SK-MEL-5 (cell line): ENCODE data around the gene PRR20D. TPM values are rescaled to one million over a fixed set of nuclear protein-coding genes. Genes with fewer than 3 reads are reported as not detected.
"Not testable (repeated sequence)": the region's sequence is repeated elsewhere in the genome, so short reads cannot be mapped to it uniquely, and the experiment has no call there.

ENCODE experiments used
- DNase-seq: peaks from one replicate; pipeline ENCODE4 v3.0.0-alpha.2; 2016; ENCODE audit warnings: low read depth, low spot score
- in situ Hi-C: cut with HindIII; loops from 2 replicates; pipeline ENCODE4 v1.10.0; 2016; ENCODE audit warnings: low sequenced_read_pairs, high pct_unique_total_duplicates, low pct_unique_long_range_greater_than_20kb
- polyA plus RNA-seq, 2 experiments: library from polyadenylated mRNA; depleted of rRNA; stranded (reverse); fragments of >200 nt; gene quantifications; 2 replicates each; pipeline ENCODE4 v1.2.3, GENCODE V29; 2015
- total RNA-seq: library from RNA; depleted of rRNA; stranded (reverse); fragments of >200 nt; shearing (Covaris generic); gene quantifications from 2 replicates; pipeline ENCODE4 v1.2.3, GENCODE V29; 2014; rRNA removed

Gene PRR20D
- total RNA-seq = not detected in 2 replicates
- polyA plus RNA-seq (2015; cell fraction: cytosol; rRNA removed) = not detected in 2 replicates
- polyA plus RNA-seq (2015; cell fraction: nucleus; rRNA removed) = not detected in 2 replicates

DNA sequence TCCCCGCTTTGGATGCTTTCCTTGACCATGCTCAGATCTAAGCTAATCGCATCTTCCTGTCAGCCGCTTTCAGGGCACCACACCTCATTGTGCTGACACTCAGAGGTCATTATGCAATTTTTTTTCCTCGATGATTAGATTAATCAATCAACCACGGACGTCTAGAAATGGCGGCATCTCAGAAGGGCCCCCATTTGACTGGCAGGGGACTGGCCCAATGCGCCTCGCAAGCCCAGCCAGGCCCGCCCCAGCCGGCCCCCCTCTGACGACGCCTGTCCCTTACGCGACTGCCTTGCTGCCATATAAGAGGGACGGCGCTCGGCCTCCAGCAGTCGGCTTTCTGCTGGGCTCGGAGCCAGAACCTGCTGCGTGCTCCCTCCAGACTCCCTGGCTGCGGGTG, at the start of gene PRR20D:
Gene PRR20D (plus strand): TSS at position 301 of the 400 bp plus-strand sequence. CDS start 387 bp downstream, outside the sequence.
- DNase-seq, in situ Hi-C loops: not testable (repeated sequence)

DNA sequence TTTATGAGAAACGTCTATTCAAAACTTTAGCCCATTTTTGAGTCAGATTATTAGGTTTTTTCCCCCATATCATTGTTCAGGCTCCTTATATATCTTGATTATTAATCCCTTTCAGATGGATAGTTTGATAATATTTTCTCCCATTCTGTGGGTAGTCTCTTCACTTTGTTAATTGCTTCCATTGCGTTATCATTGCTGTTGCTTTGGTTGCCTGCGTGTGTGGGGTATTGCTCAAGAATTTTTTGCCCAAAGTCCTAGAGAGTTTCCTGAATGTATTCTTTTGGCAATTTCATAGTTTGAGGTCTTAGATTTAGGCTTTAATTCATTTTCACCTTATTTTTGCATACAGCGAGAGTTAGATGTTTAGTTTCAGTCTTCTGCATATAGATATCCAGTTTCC, 45.5 kb upstream of the PRR20D start:
- in situ Hi-C loops = no loop called here
- no peak for DNase-seq

DNA sequence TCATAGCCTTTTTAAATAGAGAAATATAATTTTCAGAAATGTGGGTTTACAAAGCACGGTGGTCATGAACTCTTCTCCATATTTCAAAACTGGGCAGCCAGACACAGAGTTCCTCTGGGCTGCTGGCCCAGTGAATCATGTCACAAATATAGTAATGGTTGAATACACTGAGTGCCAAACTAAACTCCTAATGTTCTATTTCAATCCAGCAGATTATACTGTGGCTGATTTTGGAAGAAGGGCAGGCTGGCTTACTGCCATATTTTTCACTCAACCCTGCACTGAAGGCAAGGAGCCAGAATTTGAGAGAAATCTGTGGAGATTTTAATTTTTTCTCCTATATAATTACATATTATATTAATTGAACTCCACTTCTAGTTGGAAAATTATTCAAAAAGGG, 36.8 kb upstream of the PRR20D start:
- in situ Hi-C loops = no loop called here
- no peak for DNase-seq

DNA sequence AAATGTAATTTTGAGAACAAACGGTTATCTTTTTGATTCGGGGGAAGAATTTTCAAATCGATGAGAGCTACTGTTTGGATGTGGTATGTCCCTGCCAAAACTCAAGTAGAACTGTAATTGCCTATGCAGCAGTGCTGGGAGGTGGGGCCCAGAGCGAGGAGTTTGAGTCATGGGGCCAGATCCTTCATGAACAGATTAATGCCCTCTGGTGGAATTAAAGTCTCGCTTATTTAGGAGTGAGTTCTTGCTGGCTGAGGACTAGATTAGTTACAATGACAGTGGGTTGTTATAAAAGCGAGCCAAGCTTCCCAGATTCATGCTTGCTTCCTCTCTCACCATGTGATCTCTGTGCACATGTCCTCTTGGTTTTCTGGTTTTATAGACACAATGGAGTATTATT, 31.5 kb upstream of the PRR20D start:
- peak; percentile 79 for DNase-seq
- in situ Hi-C loops = no loop called here

DNA sequence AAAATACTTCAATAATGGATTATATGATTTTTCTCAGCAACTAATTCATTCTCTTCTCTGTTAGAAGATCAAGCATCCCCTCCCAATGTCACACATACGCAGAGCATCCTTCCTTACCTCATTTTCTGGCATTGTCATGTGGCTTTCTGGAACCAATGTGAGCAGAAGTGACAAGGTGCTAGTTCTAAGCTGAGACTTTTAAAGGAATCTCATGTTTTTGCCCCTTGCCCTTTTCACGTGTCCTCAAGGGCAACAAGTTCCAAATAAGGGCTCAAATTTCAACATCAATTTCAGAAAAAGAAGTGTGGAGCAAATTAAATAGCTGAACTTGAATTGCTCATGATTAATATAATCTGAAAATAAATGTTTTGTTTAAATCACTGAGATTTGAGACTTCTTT, 24.3 kb upstream of the PRR20D start:
- no peak for DNase-seq
- in situ Hi-C loops = no loop called here

DNA sequence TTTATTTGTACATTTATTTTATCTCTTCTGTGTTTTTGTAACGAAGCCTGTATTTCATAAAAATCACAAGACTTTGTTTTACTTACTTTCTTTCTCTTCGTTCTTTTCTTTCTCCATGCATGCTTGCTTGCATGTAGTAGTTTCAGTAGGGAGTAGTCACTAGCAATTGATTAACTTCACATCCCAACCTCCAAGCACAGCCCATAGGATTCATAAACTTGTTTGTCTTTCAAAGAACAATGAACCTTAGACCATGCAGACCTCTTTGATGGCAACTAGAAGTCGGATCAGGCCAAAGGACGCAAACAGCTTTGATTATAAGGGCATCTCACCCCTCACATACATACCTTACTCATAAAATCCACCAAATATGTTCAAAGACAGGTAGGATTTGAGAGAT, 22.8 kb upstream of the PRR20D start:
- in situ Hi-C loops = no loop called here
- no peak for DNase-seq

DNA sequence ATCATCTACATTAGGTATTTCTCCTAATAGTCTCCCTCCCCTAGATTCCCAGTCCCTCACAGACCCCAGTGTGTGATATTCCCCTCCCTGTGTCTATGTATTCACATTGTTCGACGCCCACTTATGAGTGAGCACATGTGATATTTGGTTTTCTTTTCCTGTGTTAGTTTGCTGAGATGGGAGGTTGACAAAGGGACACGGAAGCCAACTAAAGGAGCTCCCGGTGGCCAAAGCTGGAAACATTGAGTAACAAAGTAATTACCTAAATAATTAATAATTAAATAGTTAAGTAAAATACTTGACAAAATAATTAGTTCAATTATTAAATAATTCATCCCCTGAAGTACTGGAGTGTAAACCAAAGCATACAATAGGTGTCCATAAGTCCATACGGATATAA, 21.4 kb upstream of the PRR20D start:
- in situ Hi-C loops = no loop called here
- no peak for DNase-seq

DNA sequence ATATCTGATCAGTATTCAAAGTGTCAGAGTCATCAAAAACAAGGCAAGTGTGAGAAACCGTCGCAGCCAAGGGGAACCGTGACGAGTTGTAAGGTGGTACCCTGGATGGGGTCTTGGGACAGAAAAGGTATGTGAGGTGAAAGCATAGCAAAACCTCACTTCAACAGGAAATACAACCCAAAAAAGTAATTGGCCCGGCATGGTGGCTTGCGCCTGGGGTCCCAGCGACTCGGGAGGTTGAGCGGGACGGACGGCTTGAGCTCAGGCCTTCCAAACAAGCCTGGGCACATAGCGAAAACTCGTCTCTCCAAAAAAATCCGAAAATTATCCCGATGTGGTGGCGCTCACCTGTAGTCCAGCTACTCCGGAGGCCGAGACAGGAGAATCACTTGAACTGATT, 20.7 kb upstream of the PRR20D start:
- in situ Hi-C loops, DNase-seq: not testable (repeated sequence)

DNA sequence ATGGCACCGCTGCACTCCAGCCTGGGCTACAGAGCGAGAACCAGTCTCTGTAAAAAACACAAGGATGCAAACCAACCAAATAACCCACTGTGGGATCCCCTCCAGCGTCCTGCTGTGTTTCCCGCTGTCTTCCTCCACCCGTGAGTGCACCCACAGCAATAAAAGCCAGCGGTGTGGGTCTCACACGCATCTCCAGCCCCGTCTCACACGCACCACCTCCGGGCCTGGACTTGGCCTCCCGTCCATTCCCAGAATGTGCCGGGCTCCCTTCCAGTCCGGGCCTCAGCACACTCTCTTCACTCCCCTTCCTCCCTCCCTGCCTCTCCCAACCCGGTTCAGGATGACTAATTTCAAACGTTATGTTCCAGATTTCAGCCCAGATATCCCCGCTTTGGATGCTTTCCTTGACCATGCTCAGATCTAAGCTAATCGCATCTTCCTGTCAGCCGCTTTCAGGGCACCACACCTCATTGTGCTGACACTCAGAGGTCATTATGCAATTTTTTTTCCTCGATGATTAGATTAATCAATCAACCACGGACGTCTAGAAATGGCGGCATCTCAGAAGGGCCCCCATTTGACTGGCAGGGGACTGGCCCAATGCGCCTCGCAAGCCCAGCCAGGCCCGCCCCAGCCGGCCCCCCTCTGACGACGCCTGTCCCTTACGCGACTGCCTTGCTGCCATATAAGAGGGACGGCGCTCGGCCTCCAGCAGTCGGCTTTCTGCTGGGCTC, 20.0 kb upstream of the PRR20D start, which contains the start of gene PRR20A:
Gene PRR20A (plus strand): TSS at position 684 of the 734 bp plus-strand sequence. CDS start 387 bp downstream, outside the sequence.
- in situ Hi-C loops, DNase-seq: not testable (repeated sequence)

DNA sequence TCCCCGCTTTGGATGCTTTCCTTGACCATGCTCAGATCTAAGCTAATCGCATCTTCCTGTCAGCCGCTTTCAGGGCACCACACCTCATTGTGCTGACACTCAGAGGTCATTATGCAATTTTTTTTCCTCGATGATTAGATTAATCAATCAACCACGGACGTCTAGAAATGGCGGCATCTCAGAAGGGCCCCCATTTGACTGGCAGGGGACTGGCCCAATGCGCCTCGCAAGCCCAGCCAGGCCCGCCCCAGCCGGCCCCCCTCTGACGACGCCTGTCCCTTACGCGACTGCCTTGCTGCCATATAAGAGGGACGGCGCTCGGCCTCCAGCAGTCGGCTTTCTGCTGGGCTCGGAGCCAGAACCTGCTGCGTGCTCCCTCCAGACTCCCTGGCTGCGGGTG, 13.2 kb upstream of the PRR20D start, which contains the start of gene PRR20B:
Gene PRR20B (plus strand): TSS at position 301 of the 400 bp plus-strand sequence. CDS start 387 bp downstream, outside the sequence.
- in situ Hi-C loops, DNase-seq: not testable (repeated sequence)

DNA sequence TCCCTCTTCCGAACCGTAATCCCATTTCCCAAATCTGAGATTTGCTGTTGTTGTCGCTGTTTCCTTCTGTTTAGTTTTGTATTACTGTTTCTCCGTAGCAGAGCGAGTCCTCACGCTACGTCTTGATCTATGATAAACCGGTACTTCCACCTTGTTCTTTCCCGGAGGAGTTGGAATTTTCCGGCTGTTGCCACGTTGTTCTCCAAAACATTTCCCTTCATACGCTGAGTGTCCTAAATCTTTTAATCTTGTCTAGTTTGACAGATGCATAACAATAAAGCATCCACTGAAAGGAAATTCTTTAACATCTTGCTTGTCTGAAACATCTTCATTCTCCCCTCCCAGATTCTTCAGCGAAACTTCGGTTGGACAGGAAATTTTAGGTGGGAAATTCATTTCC, 12.3 kb upstream of the PRR20D start:
- DNase-seq, in situ Hi-C loops: not testable (repeated sequence)

DNA sequence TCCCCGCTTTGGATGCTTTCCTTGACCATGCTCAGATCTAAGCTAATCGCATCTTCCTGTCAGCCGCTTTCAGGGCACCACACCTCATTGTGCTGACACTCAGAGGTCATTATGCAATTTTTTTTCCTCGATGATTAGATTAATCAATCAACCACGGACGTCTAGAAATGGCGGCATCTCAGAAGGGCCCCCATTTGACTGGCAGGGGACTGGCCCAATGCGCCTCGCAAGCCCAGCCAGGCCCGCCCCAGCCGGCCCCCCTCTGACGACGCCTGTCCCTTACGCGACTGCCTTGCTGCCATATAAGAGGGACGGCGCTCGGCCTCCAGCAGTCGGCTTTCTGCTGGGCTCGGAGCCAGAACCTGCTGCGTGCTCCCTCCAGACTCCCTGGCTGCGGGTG, 6.7 kb upstream of the PRR20D start, which contains the start of gene PRR20C:
Gene PRR20C (plus strand): TSS at position 301 of the 400 bp plus-strand sequence. CDS start 387 bp downstream, outside the sequence.
- in situ Hi-C loops = not testable (repeated sequence)

DNA sequence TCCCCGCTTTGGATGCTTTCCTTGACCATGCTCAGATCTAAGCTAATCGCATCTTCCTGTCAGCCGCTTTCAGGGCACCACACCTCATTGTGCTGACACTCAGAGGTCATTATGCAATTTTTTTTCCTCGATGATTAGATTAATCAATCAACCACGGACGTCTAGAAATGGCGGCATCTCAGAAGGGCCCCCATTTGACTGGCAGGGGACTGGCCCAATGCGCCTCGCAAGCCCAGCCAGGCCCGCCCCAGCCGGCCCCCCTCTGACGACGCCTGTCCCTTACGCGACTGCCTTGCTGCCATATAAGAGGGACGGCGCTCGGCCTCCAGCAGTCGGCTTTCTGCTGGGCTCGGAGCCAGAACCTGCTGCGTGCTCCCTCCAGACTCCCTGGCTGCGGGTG, 6.5 kb downstream of the PRR20D start, which contains the start of gene PRR20E:
Gene PRR20E (plus strand): TSS at position 301 of the 400 bp plus-strand sequence. CDS start 387 bp downstream, outside the sequence.
- in situ Hi-C loops, DNase-seq: not testable (repeated sequence)

More for the DNA sequence above, 6.7 kb upstream of the PRR20D start, which contains the start of gene PRR20C:
- not testable (repeated sequence) for DNase-seq

DNA sequence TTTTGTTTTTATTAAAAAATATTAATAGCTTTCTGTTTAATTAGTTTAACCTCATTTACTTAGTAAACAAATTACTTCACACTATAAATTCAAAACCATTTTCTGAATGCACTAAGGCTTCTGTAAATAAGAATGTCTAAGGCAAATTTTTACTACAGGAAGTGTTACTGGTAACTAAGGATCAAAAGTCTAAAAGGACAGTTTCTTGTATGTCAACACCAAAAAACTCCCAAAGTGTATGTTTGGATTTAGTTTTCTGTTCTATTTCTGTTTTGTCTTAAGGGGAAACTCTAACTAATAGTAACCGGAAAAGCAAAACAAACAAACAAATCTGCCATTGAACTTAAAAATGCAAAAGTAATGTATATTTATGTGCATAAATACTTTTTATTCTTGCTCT, 31.2 kb downstream of the PRR20D start:
- in situ Hi-C loops = no loop called here
- DNase-seq = no peak

DNA sequence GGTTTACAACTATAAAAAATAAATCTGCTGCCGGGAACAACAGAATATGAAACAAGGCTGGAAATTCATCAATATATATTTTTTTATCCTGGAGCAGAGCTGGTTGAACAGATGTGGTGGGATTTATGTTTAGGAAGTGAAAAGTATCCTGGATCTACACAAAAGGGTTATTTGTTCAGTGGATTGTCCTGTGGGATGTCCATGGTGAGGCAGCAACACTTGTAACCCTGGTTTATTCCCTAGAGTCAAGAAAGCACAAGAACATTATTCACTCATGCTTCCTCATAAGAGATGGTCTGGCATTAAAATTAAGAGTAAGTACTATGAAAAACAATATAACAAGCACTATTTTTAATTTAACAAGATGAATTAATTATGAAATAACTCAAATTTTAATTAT, 52.6 kb downstream of the PRR20D start:
- in situ Hi-C loops = no loop called here
- peak; percentile 92 for DNase-seq
